ENCODE results near the gene HTD2.

HTD2 gene

DNA sequence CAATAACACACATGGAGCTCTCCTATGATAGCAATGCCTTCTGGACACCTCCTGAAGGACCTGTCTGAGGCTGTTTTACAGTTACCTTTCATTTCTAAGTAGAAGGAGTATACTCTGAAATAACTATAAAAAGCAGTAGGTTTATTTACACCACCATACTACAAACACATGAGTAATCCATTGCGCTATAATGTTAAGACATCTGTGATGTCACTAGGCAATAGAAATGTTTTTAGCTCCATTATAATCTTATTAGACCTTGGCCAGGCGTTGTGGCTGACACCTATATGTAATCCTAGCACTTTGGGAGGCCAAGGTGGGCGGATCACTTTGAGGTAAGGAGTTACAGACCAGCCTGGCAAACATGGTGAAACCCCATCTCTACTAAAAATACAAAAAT, 51.1 kb downstream of the HTD2 start:
- no peak for DNase-seq (ENCODE audit: low read depth, low spot score)

DNA sequence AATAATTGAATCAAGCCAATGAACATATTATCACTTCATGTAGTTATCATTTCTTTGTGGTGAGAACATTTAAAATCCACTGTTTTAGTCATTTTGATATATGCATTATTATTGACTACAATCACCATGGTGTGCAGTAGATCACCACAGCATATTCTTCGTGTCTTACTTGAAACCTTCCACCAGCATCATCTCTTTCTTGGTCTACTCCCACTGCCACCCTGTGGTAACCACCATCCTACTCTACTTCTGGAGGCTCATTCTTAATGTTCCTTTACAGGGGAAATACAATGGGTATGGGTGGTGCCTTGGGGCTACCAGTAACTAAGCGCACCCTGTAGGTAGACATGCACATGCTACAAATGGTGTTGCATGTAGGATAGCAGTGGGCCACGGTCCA, 51.8 kb downstream of the HTD2 start:
- DNase-seq (ENCODE audit: low read depth, low spot score), result no peak

DNA sequence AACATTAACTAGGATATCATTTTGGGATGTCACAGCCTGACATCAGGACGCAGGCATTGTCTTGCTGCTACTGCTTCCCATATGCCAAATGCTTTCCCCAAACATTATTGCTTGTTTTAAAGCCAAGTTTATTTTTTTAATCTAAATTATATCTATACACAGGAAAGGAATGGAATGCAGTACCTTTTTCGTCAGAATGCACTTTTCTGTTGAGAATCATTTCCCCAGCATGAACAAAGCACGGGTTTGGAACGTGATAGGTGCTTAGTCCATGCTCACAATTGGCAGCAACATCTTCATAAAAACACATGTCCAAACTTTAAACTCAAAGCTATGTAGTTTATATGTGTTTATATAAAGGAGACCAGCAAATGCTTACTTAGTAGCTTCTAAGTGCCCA, 52.5 kb downstream of the HTD2 start:
- no peak for DNase-seq (ENCODE audit: low read depth, low spot score)

DNA sequence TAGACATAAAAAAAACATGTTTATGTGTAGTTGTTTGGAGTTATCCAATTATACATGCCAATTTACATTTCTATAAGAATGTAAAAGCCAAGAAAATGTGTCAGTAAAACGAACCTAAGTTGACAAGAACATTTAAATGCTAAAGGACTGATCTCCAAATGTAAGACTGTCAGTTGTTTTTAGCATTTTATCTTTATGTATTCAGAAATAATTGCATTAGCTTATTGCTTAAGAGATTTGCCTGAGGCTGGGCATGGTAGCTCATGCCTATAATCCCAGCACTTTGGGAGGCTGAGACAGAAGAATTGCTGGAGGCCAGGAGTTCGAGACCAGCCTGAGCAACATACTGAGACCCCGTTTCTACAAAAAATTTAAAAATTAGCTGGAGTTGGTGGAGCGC, 53.3 kb downstream of the HTD2 start:
- DNase-seq (ENCODE audit: low read depth, low spot score), result no peak

DNA sequence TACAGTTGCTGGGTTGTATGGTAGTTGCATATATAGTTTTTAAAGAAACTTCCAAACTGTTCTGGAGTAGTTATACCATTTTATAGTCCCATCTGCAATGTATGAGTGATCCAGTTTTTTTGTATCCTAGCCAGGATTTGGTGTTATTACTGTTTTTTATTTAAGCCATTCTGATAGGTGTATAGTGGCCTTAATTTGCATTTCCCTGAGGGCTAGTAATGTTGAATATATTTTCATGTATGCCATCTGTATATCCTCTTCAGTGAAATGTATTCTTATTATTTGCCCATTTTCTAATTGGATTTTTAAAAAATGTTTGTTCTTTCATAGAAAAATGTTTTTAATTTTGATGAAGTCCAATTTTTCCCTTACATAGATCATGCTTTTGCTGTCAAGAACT, 55.5 kb downstream of the HTD2 start:
- no peak for DNase-seq (ENCODE audit: low read depth, low spot score)

DNA sequence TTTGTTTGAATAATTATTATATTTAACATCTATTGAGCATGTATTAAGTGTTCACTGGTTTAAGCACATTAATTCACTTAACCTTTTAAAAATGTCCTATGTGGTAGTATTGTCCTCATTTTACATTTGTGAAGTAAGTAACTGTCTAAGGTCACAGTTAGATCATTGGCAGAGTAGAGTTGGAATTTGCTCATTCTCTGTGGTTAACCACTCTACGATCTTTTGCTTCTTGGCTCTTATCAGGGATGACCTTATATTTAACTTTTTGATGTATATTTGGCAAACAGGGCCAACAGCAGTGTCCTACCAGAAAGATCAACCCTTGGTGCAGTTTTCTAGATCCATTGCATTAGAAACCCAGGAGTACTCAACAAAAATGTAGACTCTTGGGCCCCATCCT, 60.4 kb downstream of the HTD2 start:
- DNase-seq (ENCODE audit: low read depth, low spot score), result no peak

DNA sequence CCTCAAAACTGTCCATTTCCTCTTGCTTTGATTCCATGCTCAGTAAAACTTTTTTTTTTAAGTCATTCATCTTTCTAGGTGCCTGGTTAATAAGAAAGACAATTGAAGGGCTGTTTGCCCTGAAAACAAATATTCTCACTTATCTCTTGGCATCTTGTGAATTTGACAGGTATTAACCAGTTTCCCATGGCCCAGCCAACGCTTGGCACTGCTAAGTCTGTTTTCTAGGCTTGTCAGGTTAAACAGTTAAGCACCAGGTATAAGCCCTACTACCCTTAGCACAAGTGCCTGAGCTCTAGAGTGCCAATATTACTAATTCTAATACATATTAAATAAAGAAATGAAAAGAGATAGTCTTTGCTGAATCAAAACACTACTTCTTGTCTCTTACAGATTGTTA, 62.7 kb downstream of the HTD2 start:
- no peak for DNase-seq (ENCODE audit: low read depth, low spot score)
